ENCODE data around the gene MCAT.

Gene MCAT

GRCh38 chr22:43179146-43179910 is 36.1 kb upstream of the MCAT start:
- H3K4me3 ChIP-seq (ENCODE audit: low read depth, low read length): no peak overlapping the region
- TF ChIP-seq CTCF (IDR thresholded peaks at IDR 0.05; ENCODE audit: borderline replicate concordance, insufficient read depth, low read depth, low read length): no peak

GRCh38 chr22:43177479-43177878 is 34.3 kb upstream of the MCAT start:
- TF ChIP-seq CTCF (IDR thresholded peaks at IDR 0.05; ENCODE audit: borderline replicate concordance, insufficient read depth, low read depth, low read length): no peak
- no peak overlapping the region for H3K4me3 ChIP-seq (ENCODE audit: low read depth, low read length)

- H3K4me3 ChIP-seq (ENCODE audit: low read depth, low read length): no peak overlapping the region
- no peak for TF ChIP-seq CTCF (IDR thresholded peaks at IDR 0.05; ENCODE audit: borderline replicate concordance, insufficient read depth, low read depth, low read length)
These were observed 32.9 kb upstream of the MCAT start for GRCh38 chr22:43176090-43176489.

GRCh38 chr22:43174941-43175531 is 31.8 kb upstream of the MCAT start:
- no peak overlapping the region for H3K4me3 ChIP-seq (ENCODE audit: low read depth, low read length)
- no peak for TF ChIP-seq CTCF (IDR thresholded peaks at IDR 0.05; ENCODE audit: borderline replicate concordance, insufficient read depth, low read depth, low read length)

- no peak for TF ChIP-seq CTCF (IDR thresholded peaks at IDR 0.05; ENCODE audit: borderline replicate concordance, insufficient read depth, low read depth, low read length)
- H3K4me3 ChIP-seq (ENCODE audit: low read depth, low read length): no peak overlapping the region
These were observed 30.9 kb upstream of the MCAT start for GRCh38 chr22:43173976-43174720.

- no peak for TF ChIP-seq CTCF (IDR thresholded peaks at IDR 0.05; ENCODE audit: borderline replicate concordance, insufficient read depth, low read depth, low read length)
- no peak overlapping the region for H3K4me3 ChIP-seq (ENCODE audit: low read depth, low read length)
These were observed 30.4 kb upstream of the MCAT start for GRCh38 chr22:43173566-43173965.
